Neuronal stem cell (in vitro differentiated cells): ENCODE data around the gene PAXX.
A peak's percentile ranks its signal among the peaks of the same experiment; 100 is the strongest.

ENCODE experiments used
- DNase-seq: peaks from one replicate; pipeline ENCODE4 v3.0.0-alpha.2; 2013; ENCODE audit warnings: low spot score
- H2AFZ ChIP-seq: one replicate; pipeline ENCODE4 v1.6.1; 2013; ENCODE audit warnings: mild to moderate bottlenecking, low read length, inconsistent platforms
- H2AK5ac ChIP-seq: 2 replicates; pipeline ENCODE4 v1.6.1; 2013; ENCODE audit warnings: low read depth, mild to moderate bottlenecking, inconsistent platforms, low read length, moderate library complexity, mixed read lengths
- H2BK120ac ChIP-seq: 2 replicates; pipeline ENCODE4 v1.6.1; 2013; ENCODE audit warnings: low read depth, mild to moderate bottlenecking, inconsistent platforms, low read length, moderate library complexity, mixed read lengths
- H2BK12ac ChIP-seq: one replicate; pipeline ENCODE4 v1.6.1; 2013; ENCODE audit warnings: low read length, inconsistent platforms
- H2BK15ac ChIP-seq: 2 replicates; pipeline ENCODE4 v1.6.1; 2013; ENCODE audit warnings: mild to moderate bottlenecking, low read length, inconsistent platforms, mixed read lengths
- H2BK5ac ChIP-seq: one replicate; pipeline ENCODE4 v1.6.1; 2013; ENCODE audit warnings: inconsistent platforms, mild to moderate bottlenecking, low read length, moderate library complexity
- H3K14ac ChIP-seq: one replicate; pipeline ENCODE4 v1.6.1; 2013; ENCODE audit warnings: low read length, inconsistent platforms
- H3K18ac ChIP-seq: 2 replicates; pipeline ENCODE4 v1.6.1; 2013; ENCODE audit warnings: low read length, inconsistent platforms
- H3K23ac ChIP-seq: 2 replicates; pipeline ENCODE4 v1.6.1; 2013; ENCODE audit warnings: low read depth, mild to moderate bottlenecking, mixed read lengths, low read length, inconsistent platforms; ENCODE audit not compliant: poor library complexity
- H3K27ac ChIP-seq: replicated peaks from 3 replicates; pipeline ENCODE4 v1.5.1; 2013; ENCODE audit warnings: low read length, inconsistent platforms
- H3K27me3 ChIP-seq, 3 experiments: 2 replicates each; pipeline ENCODE4 v1.6.1; 2013; ENCODE audit warnings: low read length in 3 of 3, mild to moderate bottlenecking in 2 of 3, inconsistent platforms in 1 of 3, low read depth in 1 of 3, mixed read lengths in 1 of 3, moderate library complexity in 1 of 3; ENCODE audit not compliant: control insufficient read depth in 3 of 3, insufficient read depth in 3 of 3
- H3K36me3 ChIP-seq, 2 donors: replicated peaks in 1 of 2; 2 replicates each; pipeline ENCODE4 v1.6.1; 2013; ENCODE audit warnings: low read length in 2 of 2; ENCODE audit not compliant: control insufficient read depth in 2 of 2, insufficient read depth in 2 of 2
- H3K4ac ChIP-seq: 2 replicates; pipeline ENCODE4 v1.6.1; 2013; ENCODE audit warnings: inconsistent platforms, mild to moderate bottlenecking, low read length, moderate library complexity
- H3K4me1 ChIP-seq, 2 donors: 1 replicate in 1 of 2; 2 replicates in 1 of 2; pipeline ENCODE4 v1.6.1; 2013; ENCODE audit warnings: low read length in 2 of 2, low read depth in 1 of 2; ENCODE audit not compliant: control insufficient read depth in 2 of 2, insufficient read depth in 1 of 2
- H3K4me2 ChIP-seq: one replicate; pipeline ENCODE4 v1.6.1; 2013; ENCODE audit warnings: mild to moderate bottlenecking, low read length, inconsistent platforms; ENCODE audit not compliant: insufficient read depth, poor library complexity, severe bottlenecking
- H3K4me3 ChIP-seq, 2 donors: 2 replicates each; pipeline ENCODE4 v1.5.1; 2013; ENCODE audit warnings: low read length in 2 of 2, mild to moderate bottlenecking in 2 of 2, inconsistent platforms in 1 of 2, moderate library complexity in 1 of 2
- H3K79me1 ChIP-seq: one replicate; pipeline ENCODE4 v1.6.1; 2013; ENCODE audit warnings: low read depth, mild to moderate bottlenecking, inconsistent platforms, low read length, moderate library complexity
- H3K9ac ChIP-seq: one replicate; pipeline ENCODE4 v1.6.1; 2013; ENCODE audit warnings: mild to moderate bottlenecking, low read depth, low read length, inconsistent platforms; ENCODE audit not compliant: poor library complexity
- H3K9me3 ChIP-seq, 2 donors: replicated peaks in 1 of 2; 2 replicates each; pipeline versions ENCODE3 to v1.6.1; 2013; ENCODE audit warnings: low read length in 2 of 2, mild to moderate bottlenecking in 2 of 2, inconsistent platforms in 1 of 2, low read depth in 1 of 2, mixed read lengths in 1 of 2, moderate library complexity in 1 of 2; ENCODE audit not compliant: control insufficient read depth in 2 of 2, insufficient read depth in 1 of 2
- H4K8ac ChIP-seq: one replicate; pipeline ENCODE4 v1.6.1; 2013; ENCODE audit warnings: low read depth, mild to moderate bottlenecking, inconsistent platforms, low read length, moderate library complexity
- H4K91ac ChIP-seq: one replicate; pipeline ENCODE4 v1.6.1; 2013; ENCODE audit warnings: low read length, low read depth, mild to moderate bottlenecking, inconsistent platforms; ENCODE audit not compliant: poor library complexity
- WGBS, 2 donors: extraction: QIAGEN DNeasy Blood & Tissue Kit; methylation state at CpG; one replicate each; pipeline ENCODE4 v1.1.7; 2013; ENCODE audit warnings: missing lambda C conversion rate in 2 of 2, mixed read lengths in 1 of 2; ENCODE audit not compliant: insufficient read length in 2 of 2, insufficient replicate concordance in 1 of 2; ENCODE audit errors: extremely low coverage in 2 of 2; 5-methylcytosine and 5-hydroxymethylcytosine counted together

The PAXX gene

GRCh38 chr9:137029058-137029936 lies 37.1 kb downstream of the PAXX start:
- Histone ChIP-seq H3K27me3 (peaks cover 0 to 10% (median 0%) of the 10 kb centered on the region in 3 experiments), H2BK12ac (peak overlapping the region; percentile 93), H3K27ac (peak overlapping the region; percentile 10), H3K14ac (no peak overlapping the region), H2BK5ac (no peak overlapping the region), H3K23ac (peak overlapping the region; percentile 2), H4K8ac (no peak overlapping the region), H2BK120ac (no peak overlapping the region), H2AK5ac (peak overlapping the region; percentile 98), H3K18ac (peak overlapping the region; percentile 99), H3K9me3 (no peaks in the 10 kb centered on the region), H3K4ac (no peak overlapping the region), H4K91ac (no peak overlapping the region), H3K4me2 (peak overlapping the region; percentile 26), H3K9ac (peak overlapping the region; percentile 73), H3K4me3 (peak overlapping the region in 1 of 2 donors; percentile 60), H3K79me1 (peaks cover 9% of the 10 kb centered on the region), H2BK15ac (peak overlapping the region; percentile 54), H3K4me1 (peaks cover 18 to 38% of the 10 kb centered on the region in 2 donors), H3K36me3 (no peaks in the 10 kb centered on the region), H2AFZ (peak overlapping the region; percentile 99)
- WGBS, 2 donors = no CpG with 5 or more reads among the region's 19 CpGs
- DNase-seq = peak; percentile 75

GRCh38 chr9:137030006-137030405 lies 37.8 kb downstream of the PAXX start:
- no peak overlapping the region for H3K9ac ChIP-seq
- no peaks in the 10 kb centered on the region for H3K36me3 ChIP-seq
- H3K27me3 ChIP-seq = peaks cover 0 to 10% (median 0%) of the 10 kb centered on the region in 3 experiments
- no peaks in the 10 kb centered on the region for H3K9me3 ChIP-seq
- H3K4me2 ChIP-seq = no peak overlapping the region
- H2AFZ ChIP-seq = no peak overlapping the region
- peak overlapping the region; percentile 98 for H2AK5ac ChIP-seq
- no peak overlapping the region for H2BK120ac ChIP-seq
- H3K79me1 ChIP-seq = peaks cover 9% of the 10 kb centered on the region
- H3K4me3 ChIP-seq = no peak overlapping the region
- peak overlapping the region; percentile 93 for H2BK12ac ChIP-seq
- no CpG with 5 or more reads among the region's 15 CpGs for WGBS, 2 donors
- no peak overlapping the region for H3K18ac ChIP-seq
- H3K4ac ChIP-seq = peak overlapping the region; percentile 53
- H3K4me1 ChIP-seq = peaks cover 20 to 36% of the 10 kb centered on the region in 2 donors
- H2BK15ac ChIP-seq = peak overlapping the region; percentile 52
- H4K91ac ChIP-seq = no peak overlapping the region
- no peak overlapping the region for H3K27ac ChIP-seq
- H4K8ac ChIP-seq = no peak overlapping the region
- DNase-seq = no peak
- no peak overlapping the region for H3K23ac ChIP-seq
- H2BK5ac ChIP-seq = no peak overlapping the region
- H3K14ac ChIP-seq = no peak overlapping the region

DNA sequence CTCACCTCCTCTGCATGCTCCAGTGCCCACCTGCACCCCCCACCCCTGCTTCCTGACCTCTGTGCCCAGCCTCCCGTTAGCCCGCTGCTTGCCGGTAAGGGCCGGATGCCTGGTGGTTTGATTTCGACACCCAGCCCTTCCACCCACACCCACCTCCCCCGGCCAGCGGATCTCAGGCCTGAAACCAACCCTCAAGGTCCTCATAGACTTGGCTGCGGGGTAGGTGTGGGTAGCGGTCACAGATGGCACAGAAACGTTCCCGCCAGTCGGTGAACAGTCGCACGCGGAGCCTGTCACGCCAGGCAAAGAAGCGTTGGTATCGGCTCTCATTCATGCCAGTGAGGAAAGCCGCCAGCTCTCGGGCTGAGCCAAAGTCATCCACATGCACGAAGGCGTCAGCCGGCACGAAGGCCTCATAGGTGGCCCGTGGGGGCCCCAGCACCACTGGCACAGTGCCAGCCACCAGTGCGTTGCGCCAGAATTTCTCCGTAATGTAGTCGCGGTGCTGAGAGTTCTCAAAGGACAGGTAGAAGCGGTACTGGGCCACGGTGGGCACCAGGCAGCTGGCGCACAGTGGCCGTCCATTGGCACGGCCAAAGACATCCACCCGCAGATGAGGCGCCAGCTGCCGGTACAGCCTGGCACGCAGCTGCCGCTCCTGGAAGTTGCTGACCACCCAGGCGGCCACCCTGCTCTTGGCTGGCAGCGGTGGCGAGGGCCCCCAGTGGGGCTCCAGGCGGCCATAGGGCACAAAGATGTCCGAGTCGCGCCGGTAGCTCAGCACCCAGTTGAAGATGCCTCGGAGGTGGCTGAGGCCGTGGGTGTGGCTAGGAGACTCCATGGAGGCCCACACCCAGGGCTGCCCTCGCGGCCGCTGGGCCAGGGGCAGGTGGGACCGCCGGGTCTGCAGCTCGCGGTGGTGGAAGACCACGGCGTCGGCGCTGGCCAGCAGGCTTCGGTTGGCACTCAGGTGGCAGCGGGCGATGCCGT lies 38.6 kb downstream of the PAXX start:
- peak overlapping the region; percentile 52 for H2BK15ac ChIP-seq
- no peak overlapping the region for H2BK5ac ChIP-seq
- no peak overlapping the region for H4K91ac ChIP-seq
- H3K9ac ChIP-seq = no peak overlapping the region
- DNase-seq = no peak
- H3K4me1 ChIP-seq = peaks cover 15 to 30% of the 10 kb centered on the region in 2 donors
- H3K23ac ChIP-seq = peak overlapping the region; percentile 65
- H3K4me3 ChIP-seq = no peak overlapping the region
- H3K4ac ChIP-seq = no peak overlapping the region
- H3K14ac ChIP-seq = peak overlapping the region; percentile 71
- H3K79me1 ChIP-seq = peaks cover 3% of the 10 kb centered on the region
- H2AK5ac ChIP-seq = peak overlapping the region; percentile 98
- H3K18ac ChIP-seq = peak overlapping the region; percentile 17
- peak overlapping the region; percentile 93 for H2BK12ac ChIP-seq
- H4K8ac ChIP-seq = peak overlapping the region; percentile 17
- WGBS, 2 donors = no CpG with 5 or more reads among the region's 65 CpGs
- H2AFZ ChIP-seq = no peak overlapping the region
- no peak overlapping the region for H2BK120ac ChIP-seq
- H3K36me3 ChIP-seq = no peaks in the 10 kb centered on the region
- H3K27ac ChIP-seq = no peak overlapping the region
- H3K4me2 ChIP-seq = no peak overlapping the region
- H3K27me3 ChIP-seq = peaks cover 0 to 10% (median 0%) of the 10 kb centered on the region in 3 experiments
- H3K9me3 ChIP-seq = no peaks in the 10 kb centered on the region
